Stimulated activated naive B cell treated with anti-CD40 and anti-IgM and Interleukin-4, amounts not matched to agents 10 μg/mL and 1 μg/mL and 100 μg/mL, for 72 hours (primary cell): ENCODE measurements around the gene GGACT.
A peak's percentile ranks its signal among the peaks of the same experiment; 100 is the strongest.
"Not testable (repeated sequence)": the region's sequence is repeated elsewhere in the genome, so short reads cannot be mapped to it uniquely, and the experiment has no call there.

ENCODE experiments used
- ATAC-seq, 2 donors: fragments of 150-1000 bp; cut with Tn5 transposase; replicated peaks; 2 replicates each; pipeline ENCODE4 v1.10.0; 2021; ENCODE audit warnings: moderate library complexity in 1 of 2
- DNase-seq: peaks from one replicate; pipeline ENCODE4 v3.0.0; 2021
- H3K27ac Mint-ChIP-seq: one replicate; pipeline ENCODE4 v1.8.0; 2022; ENCODE audit warnings: mild to moderate bottlenecking, mixed read lengths
- H3K27me3 Mint-ChIP-seq, 2 donors: one replicate each; pipeline ENCODE4 v1.8.0; 2022; ENCODE audit warnings: mixed read lengths in 2 of 2
- H3K36me3 Mint-ChIP-seq, 2 donors: one replicate each; pipeline ENCODE4 v1.8.0; 2022; ENCODE audit warnings: mixed read lengths in 2 of 2, mild to moderate bottlenecking in 1 of 2
- H3K4me1 Mint-ChIP-seq, 2 donors: one replicate each; pipeline ENCODE4 v1.8.0; 2022; ENCODE audit warnings: mixed read lengths in 2 of 2, mild to moderate bottlenecking in 1 of 2
- H3K4me3 Mint-ChIP-seq, 2 donors: one replicate each; pipeline ENCODE4 v1.8.0; 2022; ENCODE audit warnings: mild to moderate bottlenecking in 2 of 2, mixed read lengths in 2 of 2, moderate library complexity in 1 of 2
- H3K9me3 Mint-ChIP-seq, 2 donors: one replicate each; pipeline ENCODE4 v1.8.0; 2022; ENCODE audit warnings: mixed read lengths in 2 of 2, mild to moderate bottlenecking in 1 of 2

The GGACT gene

GRCh38 chr13:100525453-100526317 lies 62.9 kb downstream of the GGACT start:
- Mint-ChIP-seq H3K27ac (no peak overlapping the region), H3K4me1 (peaks cover 0 to 3% of the 10 kb centered on the region in 2 donors), H3K27me3 (peaks cover 4 to 10% of the 10 kb centered on the region in 2 donors), H3K9me3 (no peaks in the 10 kb centered on the region), H3K36me3 (peaks cover 4 to 21% of the 10 kb centered on the region in 2 donors), H3K4me3 (no peak overlapping the region)
- no peak for DNase-seq
- no peak for ATAC-seq

GRCh38 chr13:100524688-100525087 lies 63.9 kb downstream of the GGACT start:
- H3K4me3 Mint-ChIP-seq, DNase-seq, ATAC-seq, H3K4me1 Mint-ChIP-seq, H3K27ac Mint-ChIP-seq, H3K9me3 Mint-ChIP-seq: not testable (repeated sequence)
- Mint-ChIP-seq H3K36me3 (peaks cover 4 to 20% of the 10 kb centered on the region in 2 donors), H3K27me3 (peaks cover 4 to 10% of the 10 kb centered on the region in 2 donors)

- no peak overlapping the region for H3K27ac Mint-ChIP-seq
- H3K4me3 Mint-ChIP-seq = no peak overlapping the region
- peaks cover 4 to 13% of the 10 kb centered on the region in 2 donors for H3K36me3 Mint-ChIP-seq
- peaks cover 4 to 10% of the 10 kb centered on the region in 2 donors for H3K27me3 Mint-ChIP-seq
- DNase-seq (no peak), ATAC-seq (no peak)
- peaks cover 0 to 3% of the 10 kb centered on the region in 2 donors for H3K4me1 Mint-ChIP-seq
- H3K9me3 Mint-ChIP-seq = no peaks in the 10 kb centered on the region
These were observed 64.6 kb downstream of the GGACT start for GRCh38 chr13:100523981-100524386.

- ATAC-seq (no peak), DNase-seq (no peak)
- peaks cover 4 to 10% of the 10 kb centered on the region in 2 donors for H3K27me3 Mint-ChIP-seq
- no peaks in the 10 kb centered on the region for H3K9me3 Mint-ChIP-seq
- peaks cover 2 to 10% of the 10 kb centered on the region in 2 donors for H3K36me3 Mint-ChIP-seq
- peak overlapping the region; percentile 44 for H3K27ac Mint-ChIP-seq
- no peak overlapping the region for H3K4me3 Mint-ChIP-seq
- H3K4me1 Mint-ChIP-seq = peaks cover 0 to 3% of the 10 kb centered on the region in 2 donors
These were observed 65.2 kb downstream of the GGACT start for GRCh38 chr13:100523411-100523810.

GRCh38 chr13:100522618-100523309 lies 65.8 kb downstream of the GGACT start:
- no peak overlapping the region for H3K27ac Mint-ChIP-seq
- peaks cover 4 to 10% of the 10 kb centered on the region in 2 donors for H3K27me3 Mint-ChIP-seq
- ATAC-seq (no peak), DNase-seq (no peak)
- no peaks in the 10 kb centered on the region for H3K9me3 Mint-ChIP-seq
- no peak overlapping the region for H3K4me3 Mint-ChIP-seq
- peaks cover 0 to 3% of the 10 kb centered on the region in 2 donors for H3K4me1 Mint-ChIP-seq
- peaks cover 2 to 10% of the 10 kb centered on the region in 2 donors for H3K36me3 Mint-ChIP-seq

GRCh38 chr13:100521851-100522617 lies 66.6 kb downstream of the GGACT start:
- ATAC-seq = no peak
- peaks cover 0 to 3% of the 10 kb centered on the region in 2 donors for H3K4me1 Mint-ChIP-seq
- H3K9me3 Mint-ChIP-seq = no peaks in the 10 kb centered on the region
- no peak overlapping the region for H3K4me3 Mint-ChIP-seq
- DNase-seq = no peak
- no peak overlapping the region for H3K27ac Mint-ChIP-seq
- H3K36me3 Mint-ChIP-seq = peaks cover 2 to 8% of the 10 kb centered on the region in 2 donors
- H3K27me3 Mint-ChIP-seq = peaks cover 4 to 10% of the 10 kb centered on the region in 2 donors

- H3K36me3 Mint-ChIP-seq = peaks cover 2 to 8% of the 10 kb centered on the region in 2 donors
- no peaks in the 10 kb centered on the region for H3K9me3 Mint-ChIP-seq
- peaks cover 0 to 3% of the 10 kb centered on the region in 2 donors for H3K4me1 Mint-ChIP-seq
- no peak for DNase-seq
- H3K27me3 Mint-ChIP-seq = peaks cover 4 to 10% of the 10 kb centered on the region in 2 donors
- H3K4me3 Mint-ChIP-seq = no peak overlapping the region
- ATAC-seq = no peak
- H3K27ac Mint-ChIP-seq = no peak overlapping the region
These were observed 67.4 kb downstream of the GGACT start for GRCh38 chr13:100520936-100521850.

GRCh38 chr13:100519626-100520025 lies 69.0 kb downstream of the GGACT start:
- H3K4me3 Mint-ChIP-seq = no peak overlapping the region
- no peak for ATAC-seq
- H3K27me3 Mint-ChIP-seq = peaks cover 7 to 13% of the 10 kb centered on the region in 2 donors
- H3K9me3 Mint-ChIP-seq = no peaks in the 10 kb centered on the region
- no peak overlapping the region for H3K27ac Mint-ChIP-seq
- no peak for DNase-seq
- H3K4me1 Mint-ChIP-seq = peaks cover 0 to 3% of the 10 kb centered on the region in 2 donors
- H3K36me3 Mint-ChIP-seq = peaks cover 0 to 8% of the 10 kb centered on the region in 2 donors

GRCh38 chr13:100518394-100519062 lies 70.1 kb downstream of the GGACT start:
- H3K4me3 Mint-ChIP-seq = no peak overlapping the region
- H3K36me3 Mint-ChIP-seq = peaks cover 0 to 5% of the 10 kb centered on the region in 2 donors
- peaks cover 11 to 16% of the 10 kb centered on the region in 2 donors for H3K27me3 Mint-ChIP-seq
- H3K27ac Mint-ChIP-seq = no peak overlapping the region
- peaks cover 0 to 3% of the 10 kb centered on the region in 2 donors for H3K4me1 Mint-ChIP-seq
- no peaks in the 10 kb centered on the region for H3K9me3 Mint-ChIP-seq
- DNase-seq (no peak), ATAC-seq (no peak)

- DNase-seq (no peak), ATAC-seq (no peak)
- Mint-ChIP-seq H3K9me3 (no peaks in the 10 kb centered on the region), H3K4me1 (peaks cover 0 to 3% of the 10 kb centered on the region in 2 donors), H3K27ac (no peak overlapping the region), H3K36me3 (peaks cover 0 to 4% of the 10 kb centered on the region in 2 donors), H3K27me3 (peaks cover 12 to 17% of the 10 kb centered on the region in 2 donors), H3K4me3 (no peak overlapping the region)
These were observed 70.9 kb downstream of the GGACT start for GRCh38 chr13:100517728-100518127.

- Mint-ChIP-seq H3K27me3 (peaks cover 9 to 21% of the 10 kb centered on the region in 2 donors), H3K27ac (no peak overlapping the region), H3K4me3 (no peak overlapping the region), H3K4me1 (peaks cover 0 to 3% of the 10 kb centered on the region in 2 donors), H3K36me3 (peaks cover 0 to 4% of the 10 kb centered on the region in 2 donors), H3K9me3 (no peaks in the 10 kb centered on the region)
- DNase-seq (no peak), ATAC-seq (no peak)
These were observed 71.5 kb downstream of the GGACT start for GRCh38 chr13:100517135-100517534.

GRCh38 chr13:100515410-100515800 lies 73.2 kb downstream of the GGACT start:
- Mint-ChIP-seq H3K9me3 (no peaks in the 10 kb centered on the region), H3K4me3 (no peak overlapping the region), H3K36me3 (peaks cover 0 to 4% of the 10 kb centered on the region in 2 donors), H3K27ac (no peak overlapping the region), H3K4me1 (no peaks in the 10 kb centered on the region), H3K27me3 (peaks cover 9 to 17% of the 10 kb centered on the region in 2 donors)
- ATAC-seq = no peak
- no peak for DNase-seq
